ENCODE measurements around the gene PSMD1. TPM values are rescaled to one million over a fixed set of nuclear protein-coding genes. Genes with fewer than 3 reads are reported as not detected.
"Not testable (repeated sequence)": the region's sequence is repeated elsewhere in the genome, so short reads cannot be mapped to it uniquely, and the experiment has no call there.

The PSMD1 gene
- total and polyA plus RNA-seq, 5 donors: 35.6 to 88.6 (median 80.3) TPM

DNA sequence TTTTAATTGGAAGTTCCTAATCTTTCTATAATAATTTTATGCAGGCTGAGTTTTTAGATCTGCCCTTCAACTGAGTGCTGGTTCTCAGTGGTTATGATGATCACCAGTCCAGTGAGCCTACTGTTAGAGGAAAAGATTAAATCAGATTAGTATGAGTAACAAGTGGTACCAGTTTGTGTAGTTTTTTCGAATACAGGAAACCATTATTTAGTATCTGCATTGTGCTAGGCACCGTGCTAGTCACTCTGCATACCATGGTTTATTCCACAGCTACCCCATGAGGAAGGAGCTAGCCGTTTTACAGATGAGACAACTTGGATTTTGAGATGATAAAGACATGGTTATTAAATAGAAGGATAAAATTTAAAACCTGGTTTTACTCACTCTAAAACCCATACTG is 6.1 kb downstream of the PSMD1 start:
- Histone ChIP-seq H3K4me3 (ENCODE audit: low read length) (no peak overlapping the region), H3K4me1 (ENCODE audit: control insufficient read depth, insufficient read depth, low read length) (no peaks in the 10 kb centered on the region), H3K27me3 (ENCODE audit: control insufficient read depth, insufficient read depth) (no peaks in the 10 kb centered on the region), H3K27ac (ENCODE audit: low read length) (no peak overlapping the region), H3K9me3 (ENCODE audit: control insufficient read depth, low read length) (no peaks in the 10 kb centered on the region)
- ATAC-seq: no peak
- no peak for DNase-seq
- 87% methylated on average over 3 of the region's 3 CpGs for WGBS
- intact Hi-C loops (cut with DNase I): no loop called here

DNA sequence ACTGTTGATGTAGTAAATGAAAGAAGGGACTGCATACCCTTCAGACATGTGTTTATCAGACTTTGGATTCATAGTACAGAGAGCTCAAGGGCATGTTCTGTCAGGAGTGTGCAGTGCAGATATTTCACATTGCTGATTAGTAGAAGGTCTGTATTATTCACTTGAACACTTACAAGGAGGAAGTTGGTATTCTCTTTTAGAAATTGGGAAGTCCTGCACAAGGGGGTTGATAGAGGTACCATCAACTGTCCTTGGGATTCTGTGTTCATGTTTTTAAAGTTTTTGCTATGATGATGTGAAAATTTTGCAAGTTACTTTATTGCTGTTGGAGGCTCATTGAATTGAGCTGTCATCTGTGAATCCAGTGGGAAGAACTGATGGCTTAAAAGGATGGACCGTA is 6.7 kb downstream of the PSMD1 start:
- ATAC-seq (no peak), DNase-seq (no peak)
- H3K27ac ChIP-seq (ENCODE audit: low read length): no peak overlapping the region
- H3K27me3 ChIP-seq (ENCODE audit: control insufficient read depth, insufficient read depth): no peaks in the 10 kb centered on the region
- WGBS: 100% methylated on average over 1 of the region's 1 CpG
- no peaks in the 10 kb centered on the region for H3K4me1 ChIP-seq (ENCODE audit: control insufficient read depth, insufficient read depth, low read length)
- no peaks in the 10 kb centered on the region for H3K9me3 ChIP-seq (ENCODE audit: control insufficient read depth, low read length)
- no peak overlapping the region for H3K4me3 ChIP-seq (ENCODE audit: low read length)
- intact Hi-C loops (cut with DNase I): no loop called here

GRCh38 chr2:231065966-231066365 is 9.3 kb downstream of the PSMD1 start:
- 97% methylated on average over 1 of the region's 1 CpG for WGBS

GRCh38 chr2:231067531-231067930 is 10.9 kb downstream of the PSMD1 start:
- H3K27ac ChIP-seq (ENCODE audit: low read length); DNase-seq; ATAC-seq; intact Hi-C loops (cut with DNase I); H3K4me3 ChIP-seq (ENCODE audit: low read length); H3K4me1 ChIP-seq (ENCODE audit: control insufficient read depth, insufficient read depth, low read length); H3K9me3 ChIP-seq (ENCODE audit: control insufficient read depth, low read length); H3K27me3 ChIP-seq (ENCODE audit: control insufficient read depth, insufficient read depth): not testable (repeated sequence)
- WGBS: 86% methylated on average over 8 of the region's 8 CpGs

More at GRCh38 chr2:231065966-231066365, 9.3 kb downstream of the PSMD1 start:
- DNase-seq (no peak), ATAC-seq (no peak)
- Histone ChIP-seq H3K9me3 (ENCODE audit: control insufficient read depth, low read length) (no peaks in the 10 kb centered on the region), H3K27me3 (ENCODE audit: control insufficient read depth, insufficient read depth) (no peaks in the 10 kb centered on the region), H3K4me3 (ENCODE audit: low read length) (no peak overlapping the region), H3K4me1 (ENCODE audit: control insufficient read depth, insufficient read depth, low read length) (no peaks in the 10 kb centered on the region), H3K27ac (ENCODE audit: low read length) (no peak overlapping the region)
- intact Hi-C loops (cut with DNase I): no loop called here

- Histone ChIP-seq H3K4me1 (ENCODE audit: control insufficient read depth, insufficient read depth, low read length) (no peaks in the 10 kb centered on the region), H3K4me3 (ENCODE audit: low read length) (no peak overlapping the region), H3K27me3 (ENCODE audit: control insufficient read depth, insufficient read depth) (no peaks in the 10 kb centered on the region), H3K27ac (ENCODE audit: low read length) (no peak overlapping the region), H3K9me3 (ENCODE audit: control insufficient read depth, low read length) (no peaks in the 10 kb centered on the region)
- ATAC-seq: no peak
- intact Hi-C loops (cut with DNase I): no loop called here
- DNase-seq: no peak
- WGBS: 94% methylated on average over 5 of the region's 5 CpGs
Measured at GRCh38 chr2:231068525-231069222, 12.0 kb downstream of the PSMD1 start.

DNA sequence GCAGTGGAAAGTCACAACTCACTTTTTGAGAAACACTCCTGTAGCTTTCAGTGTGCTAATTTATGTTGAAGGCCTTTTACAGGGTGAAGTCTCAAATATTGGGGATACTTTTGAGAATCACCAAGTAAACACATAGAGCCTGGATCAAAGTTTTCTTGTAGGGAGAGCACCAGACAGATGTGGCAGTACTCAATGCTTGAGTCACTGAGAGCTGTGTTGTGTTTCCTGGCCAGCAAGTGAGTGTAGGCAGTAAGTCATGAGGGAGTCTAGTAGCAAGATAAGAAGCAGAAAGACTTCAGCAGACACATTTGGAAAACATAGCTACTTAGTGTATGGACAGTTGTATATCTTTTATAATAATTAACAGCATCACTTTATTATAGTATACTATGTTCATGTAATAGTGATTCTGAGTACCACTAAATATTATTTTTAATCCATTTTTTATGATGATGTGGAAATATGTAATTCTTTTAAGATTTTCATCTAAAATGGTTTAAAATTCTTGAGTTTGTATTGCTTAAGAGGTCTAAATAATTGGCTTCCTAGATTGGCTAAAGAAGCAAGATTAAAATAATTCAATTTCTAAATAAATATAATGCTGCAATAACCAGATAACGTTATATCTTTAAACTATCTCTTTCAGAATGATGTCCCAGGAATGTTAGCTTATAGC is 12.8 kb downstream of the PSMD1 start:
- intact Hi-C loops (cut with DNase I): no loop called here
- ATAC-seq: no peak
- Histone ChIP-seq H3K9me3 (ENCODE audit: control insufficient read depth, low read length) (no peaks in the 10 kb centered on the region), H3K27me3 (ENCODE audit: control insufficient read depth, insufficient read depth) (no peaks in the 10 kb centered on the region), H3K4me3 (ENCODE audit: low read length) (no peak overlapping the region), H3K4me1 (ENCODE audit: control insufficient read depth, insufficient read depth, low read length) (no peaks in the 10 kb centered on the region), H3K27ac (ENCODE audit: low read length) (no peak overlapping the region)
- no peak for DNase-seq
- WGBS: 81% methylated on average over 1 of the region's 1 CpG

DNA sequence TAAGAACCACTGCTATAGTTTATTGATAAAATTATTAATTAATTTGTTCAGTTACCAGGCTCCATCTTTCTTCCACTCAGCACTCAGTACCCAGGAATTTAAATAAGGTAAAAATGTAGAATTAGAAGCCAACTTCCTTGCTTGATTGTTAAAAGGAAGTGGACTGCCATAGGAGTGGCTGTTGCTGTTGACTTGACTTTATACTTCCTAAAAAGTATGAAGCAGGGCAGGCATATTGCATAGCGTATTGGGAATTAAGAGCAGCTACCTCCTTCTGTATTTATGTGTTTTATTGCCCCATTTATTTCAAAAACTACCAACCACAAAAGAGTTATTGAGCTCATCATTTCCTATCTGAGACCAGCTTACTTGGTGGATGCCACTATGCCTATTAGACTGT is 27.9 kb downstream of the PSMD1 start:
- no peak for ATAC-seq
- intact Hi-C loops (cut with DNase I): no loop called here
- WGBS: 88% methylated on average over 1 of the region's 1 CpG

GRCh38 chr2:231088754-231089153 is 32.1 kb downstream of the PSMD1 start:
- no peak overlapping the region for H3K27ac ChIP-seq (ENCODE audit: low read length)
- H3K9me3 ChIP-seq (ENCODE audit: control insufficient read depth, low read length): no peaks in the 10 kb centered on the region
- WGBS: 58% methylated on average over 4 of the region's 4 CpGs
- intact Hi-C loops (cut with DNase I): no loop called here
- H3K4me1 ChIP-seq (ENCODE audit: control insufficient read depth, insufficient read depth, low read length): no peaks in the 10 kb centered on the region
- H3K4me3 ChIP-seq (ENCODE audit: low read length): no peak overlapping the region
- DNase-seq (no peak), ATAC-seq (no peak)
- H3K27me3 ChIP-seq (ENCODE audit: control insufficient read depth, insufficient read depth): no peaks in the 10 kb centered on the region

More for the DNA sequence above, 27.9 kb downstream of the PSMD1 start:
- no peaks in the 10 kb centered on the region for H3K9me3 ChIP-seq (ENCODE audit: control insufficient read depth, low read length)
- H3K27ac ChIP-seq (ENCODE audit: low read length): no peak overlapping the region
- no peaks in the 10 kb centered on the region for H3K27me3 ChIP-seq (ENCODE audit: control insufficient read depth, insufficient read depth)
- no peak overlapping the region for H3K4me3 ChIP-seq (ENCODE audit: low read length)
- DNase-seq: no peak
- H3K4me1 ChIP-seq (ENCODE audit: control insufficient read depth, insufficient read depth, low read length): no peaks in the 10 kb centered on the region

DNA sequence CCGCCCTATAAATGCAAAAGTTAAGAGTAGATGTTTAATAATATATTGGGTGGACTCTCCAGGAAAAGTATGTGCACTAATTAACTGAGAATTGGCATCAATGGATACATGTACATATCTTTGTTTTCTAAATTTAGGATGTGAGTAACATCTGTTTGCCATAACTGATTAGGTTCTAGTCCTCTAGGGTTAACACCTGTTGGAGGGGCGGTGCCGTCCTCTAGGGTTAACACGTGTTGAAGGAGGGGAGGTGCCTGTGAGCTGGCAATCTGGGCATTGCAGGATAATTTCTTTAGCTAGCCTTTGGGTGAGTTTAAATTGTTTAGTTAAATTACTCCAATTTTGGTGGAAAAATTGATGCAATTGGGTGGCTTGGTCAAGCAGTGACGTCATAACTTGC is 37.3 kb downstream of the PSMD1 start:
- Histone ChIP-seq H3K27ac (ENCODE audit: low read length) (no peak overlapping the region), H3K27me3 (ENCODE audit: control insufficient read depth, insufficient read depth) (no peaks in the 10 kb centered on the region), H3K4me3 (ENCODE audit: low read length) (no peak overlapping the region), H3K9me3 (ENCODE audit: control insufficient read depth, low read length) (no peaks in the 10 kb centered on the region), H3K4me1 (ENCODE audit: control insufficient read depth, insufficient read depth, low read length) (no peaks in the 10 kb centered on the region)
- no peak for DNase-seq
- intact Hi-C loops (cut with DNase I): no loop called here
- no peak for ATAC-seq
- WGBS: 94% methylated on average over 5 of the region's 5 CpGs

DNA sequence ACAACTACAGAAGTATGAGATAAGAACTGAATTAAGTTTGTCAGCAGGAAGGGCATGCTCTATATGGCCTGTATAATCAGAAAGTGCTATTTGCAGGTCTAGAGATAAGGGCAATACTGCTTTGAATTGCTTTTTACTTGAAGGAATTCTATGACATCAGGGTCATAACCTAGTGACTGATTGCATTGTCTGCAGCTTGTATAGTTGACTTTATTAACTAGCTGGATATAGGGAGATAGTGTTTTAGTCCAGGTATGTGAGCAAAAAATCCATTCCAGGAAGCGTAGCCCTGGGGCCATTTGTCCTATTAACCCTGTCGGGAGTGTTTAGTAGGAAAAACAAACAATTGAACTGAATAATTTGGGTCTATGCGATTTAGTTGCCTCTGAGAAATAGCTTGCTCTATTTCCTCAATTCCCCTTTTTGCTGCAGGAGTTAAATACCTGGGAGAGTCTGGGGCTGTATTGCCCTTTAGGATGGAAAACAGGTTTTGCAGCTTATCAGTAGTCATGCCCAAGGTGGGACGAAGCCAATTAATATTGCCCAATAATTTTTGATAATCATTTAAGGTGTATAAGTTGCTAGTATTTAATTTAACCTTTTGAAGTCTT is 38.2 kb downstream of the PSMD1 start:
- peaks cover 3% of the 10 kb centered on the region for H3K9me3 ChIP-seq (ENCODE audit: control insufficient read depth, low read length)
- H3K4me3 ChIP-seq (ENCODE audit: low read length): no peak overlapping the region
- no peaks in the 10 kb centered on the region for H3K4me1 ChIP-seq (ENCODE audit: control insufficient read depth, insufficient read depth, low read length)
- WGBS: 93% methylated on average over 4 of the region's 4 CpGs
- ATAC-seq (no peak), DNase-seq (no peak)
- intact Hi-C loops (cut with DNase I): no loop called here
- no peaks in the 10 kb centered on the region for H3K27me3 ChIP-seq (ENCODE audit: control insufficient read depth, insufficient read depth)
- no peak overlapping the region for H3K27ac ChIP-seq (ENCODE audit: low read length)

DNA sequence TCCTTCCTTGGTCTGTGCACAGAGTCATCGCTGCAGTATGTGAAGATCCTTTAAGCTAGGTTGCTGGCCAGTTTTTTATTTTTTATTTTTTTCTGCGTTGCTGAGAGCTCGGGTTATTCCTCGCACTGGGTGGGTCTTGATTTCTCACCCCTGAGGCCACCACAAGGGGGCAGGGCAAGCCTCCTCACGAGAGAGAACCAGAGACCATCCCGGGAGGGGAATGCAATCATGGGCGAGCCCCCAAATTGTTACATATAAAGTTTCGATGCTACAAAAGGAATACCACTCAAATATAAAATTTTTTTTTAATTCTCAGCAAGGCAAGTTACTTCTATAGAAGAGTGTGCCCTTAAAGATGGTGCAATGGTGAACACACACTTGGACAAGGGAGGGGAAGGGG is 43.3 kb downstream of the PSMD1 start:
- intact Hi-C loops (cut with DNase I): loop anchor here in 3 of 4 donors (5.0 to 10.0 kb wide), 4 partner anchors 92 to 355 kb away; partner anchors contain the start of gene ARMC9 (in 1 of the 3)
- Histone ChIP-seq H3K27me3 (ENCODE audit: control insufficient read depth, insufficient read depth) (no peaks in the 10 kb centered on the region), H3K27ac (ENCODE audit: low read length) (no peak overlapping the region), H3K4me3 (ENCODE audit: low read length) (no peak overlapping the region), H3K9me3 (ENCODE audit: control insufficient read depth, low read length) (peaks cover 3% of the 10 kb centered on the region), H3K4me1 (ENCODE audit: control insufficient read depth, insufficient read depth, low read length) (no peaks in the 10 kb centered on the region)
- DNase-seq (peak in 1 of 3 donors; percentile 55), ATAC-seq (no peak)
- WGBS: 96% methylated on average over 8 of the region's 8 CpGs
